ENCODE measurements around the gene RNF186.

- TF ChIP-seq CTCF (IDR thresholded peaks at IDR 0.05 in 4 of 5, conservative IDR thresholded peaks at IDR 0.05 in 1 of 5) (no peak), POLR2A (IDR thresholded peaks at IDR 0.05) (no peak)
Observed at GRCh38 chr1:19765623-19766022, 49.5 kb downstream of the RNF186 start.

Measured in gastrocnemius medialis (tissue), 4 donors.